PC-3 (cell line): ENCODE results near the gene ANKRD40CL.

Experiments used
- CTCF ChIP-seq: fragments of 300-600 bp; sonication (generic); conservative IDR thresholded peaks from 2 replicates; pipeline ENCODE4 v1.5.1; 2017; ENCODE audit warnings: antibody characterized with exemption, low read depth, mild to moderate bottlenecking, low read length
- EZH2 ChIP-seq: fragments of 300-600 bp; sonication (generic); IDR thresholded peaks from one replicate; pipeline ENCODE4 v1.6.1; 2017; ENCODE audit warnings: antibody characterized with exemption, mild to moderate bottlenecking, low read length; ENCODE audit not compliant: unreplicated experiment

- TF ChIP-seq CTCF: no peak
- TF ChIP-seq EZH2: no peak
These were observed 23.3 kb upstream of the ANKRD40CL start for GRCh38 chr17:50790618-50791017.
